ENCODE results near the gene SRMS. TPM values are rescaled to one million over a fixed set of nuclear protein-coding genes. Genes with fewer than 3 reads are reported as not detected.

The SRMS gene
- polyA plus RNA-seq, 1 donor (not counting 4 experiments of a cell fraction or from before 2014, with no cell fraction given), result 0.10 TPM

- H3K9me1 ChIP-seq (ENCODE audit: control insufficient read depth, extremely low read depth, insufficient read depth, low read length), result no peaks in the 10 kb centered on the region
- no peak for FAIRE-seq
- no peaks in the 10 kb centered on the region for H3K27me3 ChIP-seq (ENCODE audit: control insufficient read depth, extremely low read depth, insufficient read depth, low read length)
- peaks cover 9 to 27% of the 10 kb centered on the region in 2 experiments for H3K36me3 ChIP-seq (ENCODE audit: control insufficient read depth in 2 of 2, extremely low read depth in 1 of 2, insufficient read depth in 2 of 2, low read length in 2 of 2)
- H3K9ac ChIP-seq (ENCODE audit: control insufficient read depth, extremely low read depth, insufficient read depth, low read length), result no peak overlapping the region
- no peak overlapping the region for H3K27ac ChIP-seq (ENCODE audit: control insufficient read depth, insufficient read depth, low read length)
- DNase-seq (ENCODE audit: low read depth, low spot score), result no peak
- no peak overlapping the region for H3K4me3 ChIP-seq (ENCODE audit: control insufficient read depth in 2 of 3, extremely low read depth in 1 of 3, insufficient read depth in 2 of 3, low read depth in 1 of 3, low read length in 3 of 3)
- H2AFZ ChIP-seq (ENCODE audit: control insufficient read depth, low read length), result no peak overlapping the region
- dilution Hi-C loops (cut with MboI; ENCODE audit: extremely low pct_ligation_motif_present, low sequenced_read_pairs), result no loop called here
- no peaks in the 10 kb centered on the region for H4K20me1 ChIP-seq (ENCODE audit: control insufficient read depth, extremely low read depth, insufficient read depth, low read length)
- TF ChIP-seq EZH2 (IDR thresholded peaks at IDR 0.05; ENCODE audit: low read length) (no peak), CTCF (optimal IDR thresholded peaks at IDR 0.05 in 1 of 3, IDR thresholded peaks at IDR 0.05 in 1 of 3, conservative IDR thresholded peaks at IDR 0.05 in 1 of 3; ENCODE audit: extremely low read depth in 1 of 3, insufficient read depth in 2 of 3, low read length in 3 of 3) (no peak)
- H3K9me3 ChIP-seq (ENCODE audit: control insufficient read depth, low read depth, low read length), result no peaks in the 10 kb centered on the region
- no peak overlapping the region for H3K4me2 ChIP-seq (ENCODE audit: control insufficient read depth, extremely low read depth, insufficient read depth, low read depth, low read length)
- H3K4me1 ChIP-seq (ENCODE audit: control insufficient read depth, extremely low read depth, insufficient read depth, low read length), result no peaks in the 10 kb centered on the region
- no peaks in the 10 kb centered on the region for H3K79me2 ChIP-seq (ENCODE audit: control insufficient read depth, insufficient read depth, low read length)
These were observed 45.1 kb upstream of the SRMS start for GRCh38 chr20:63592661-63593060.

- Histone ChIP-seq H3K36me3 (ENCODE audit: control insufficient read depth in 2 of 2, extremely low read depth in 1 of 2, insufficient read depth in 2 of 2, low read length in 2 of 2) (peaks cover 9 to 25% of the 10 kb centered on the region in 2 experiments), H3K4me2 (ENCODE audit: control insufficient read depth, extremely low read depth, insufficient read depth, low read depth, low read length) (no peak overlapping the region), H3K9me3 (ENCODE audit: control insufficient read depth, low read depth, low read length) (no peaks in the 10 kb centered on the region), H2AFZ (ENCODE audit: control insufficient read depth, low read length) (no peak overlapping the region), H3K27me3 (ENCODE audit: control insufficient read depth, extremely low read depth, insufficient read depth, low read length) (no peaks in the 10 kb centered on the region), H3K9ac (ENCODE audit: control insufficient read depth, extremely low read depth, insufficient read depth, low read length) (no peak overlapping the region), H4K20me1 (ENCODE audit: control insufficient read depth, extremely low read depth, insufficient read depth, low read length) (no peaks in the 10 kb centered on the region), H3K9me1 (ENCODE audit: control insufficient read depth, extremely low read depth, insufficient read depth, low read length) (no peaks in the 10 kb centered on the region), H3K27ac (ENCODE audit: control insufficient read depth, insufficient read depth, low read length) (no peak overlapping the region), H3K4me3 (ENCODE audit: control insufficient read depth in 2 of 3, extremely low read depth in 1 of 3, insufficient read depth in 2 of 3, low read depth in 1 of 3, low read length in 3 of 3) (no peak overlapping the region), H3K4me1 (ENCODE audit: control insufficient read depth, extremely low read depth, insufficient read depth, low read length) (no peaks in the 10 kb centered on the region), H3K79me2 (ENCODE audit: control insufficient read depth, insufficient read depth, low read length) (no peaks in the 10 kb centered on the region)
- dilution Hi-C loops (cut with MboI; ENCODE audit: extremely low pct_ligation_motif_present, low sequenced_read_pairs), result no loop called here
- FAIRE-seq, result no peak
- TF ChIP-seq CTCF (optimal IDR thresholded peaks at IDR 0.05 in 1 of 3, IDR thresholded peaks at IDR 0.05 in 1 of 3, conservative IDR thresholded peaks at IDR 0.05 in 1 of 3; ENCODE audit: extremely low read depth in 1 of 3, insufficient read depth in 2 of 3, low read length in 3 of 3) (no peak), EZH2 (IDR thresholded peaks at IDR 0.05; ENCODE audit: low read length) (no peak)
- no peak for DNase-seq (ENCODE audit: low read depth, low spot score)
These were observed 44.3 kb upstream of the SRMS start for GRCh38 chr20:63591786-63592355.
